Inflammatory macrophage treated with lipopolysaccharide for 1 hour (primary cell): ENCODE data around the gene DNAH14.
"Not testable (repeated sequence)": the region's sequence is repeated elsewhere in the genome, so short reads cannot be mapped to it uniquely, and the experiment has no call there.

ENCODE experiments used
- DNase-seq, 2 donors: peaks; one replicate each; pipeline ENCODE4 v3.0.0-alpha.2; 2020 to 2022

DNAH14 gene

GRCh38 chr1:224929335-224930237 lies at the start of gene DNAH14:
Gene DNAH14, plus strand, starts transcription at chr1:224929675. Its CDS starts 23,028 bp downstream, at chr1:224952703.
- DNase-seq = peak; percentile 62 to 63

- no peak for DNase-seq
These were observed 48.7 kb upstream of the DNAH14 start for GRCh38 chr1:224880593-224881307.

GRCh38 chr1:224881308-224881692 lies 48.2 kb upstream of the DNAH14 start:
- DNase-seq = peak in 1 of 2 donors; percentile 19

GRCh38 chr1:224881762-224882211 lies 47.7 kb upstream of the DNAH14 start:
- peak in 1 of 2 donors; percentile 39 for DNase-seq

- DNase-seq = no peak
These were observed 47.2 kb upstream of the DNAH14 start for GRCh38 chr1:224882264-224882663.

GRCh38 chr1:224883091-224883490 lies 46.4 kb upstream of the DNAH14 start:
- no peak for DNase-seq

GRCh38 chr1:224884361-224884801 lies 45.1 kb upstream of the DNAH14 start:
- DNase-seq = no peak

- not testable (repeated sequence) for DNase-seq
These were observed 44.1 kb upstream of the DNAH14 start for GRCh38 chr1:224885376-224885775.

- peak in 1 of 2 donors; percentile 6 for DNase-seq
These were observed 34.6 kb upstream of the DNAH14 start for GRCh38 chr1:224894915-224895314.

- DNase-seq = no peak
These were observed 33.2 kb upstream of the DNAH14 start for GRCh38 chr1:224896130-224896781.

- no peak for DNase-seq
These were observed 31.7 kb upstream of the DNAH14 start for GRCh38 chr1:224897529-224898327.

- no peak for DNase-seq
These were observed 30.5 kb upstream of the DNAH14 start for GRCh38 chr1:224898937-224899336.

GRCh38 chr1:224900062-224900630 lies 29.3 kb upstream of the DNAH14 start:
- no peak for DNase-seq

GRCh38 chr1:224901087-224901810 lies 28.2 kb upstream of the DNAH14 start:
- DNase-seq = no peak

GRCh38 chr1:224903955-224904354 lies 25.5 kb upstream of the DNAH14 start:
- DNase-seq = no peak

GRCh38 chr1:224906340-224906739 lies 23.1 kb upstream of the DNAH14 start:
- DNase-seq = no peak

GRCh38 chr1:224911217-224911616 lies 18.3 kb upstream of the DNAH14 start:
- no peak for DNase-seq

GRCh38 chr1:224914292-224914900 lies 15.1 kb upstream of the DNAH14 start:
- no peak for DNase-seq

- DNase-seq = no peak
These were observed 10.0 kb upstream of the DNAH14 start for GRCh38 chr1:224919508-224919907.

GRCh38 chr1:224920930-224921329 lies 8.5 kb upstream of the DNAH14 start:
- no peak for DNase-seq

- no peak for DNase-seq
These were observed 8.1 kb upstream of the DNAH14 start for GRCh38 chr1:224921354-224921753.
